ENCODE data around the gene ACMSD.
"Not testable (repeated sequence)": the region's sequence is repeated elsewhere in the genome, so short reads cannot be mapped to it uniquely, and the experiment has no call there.

DNA sequence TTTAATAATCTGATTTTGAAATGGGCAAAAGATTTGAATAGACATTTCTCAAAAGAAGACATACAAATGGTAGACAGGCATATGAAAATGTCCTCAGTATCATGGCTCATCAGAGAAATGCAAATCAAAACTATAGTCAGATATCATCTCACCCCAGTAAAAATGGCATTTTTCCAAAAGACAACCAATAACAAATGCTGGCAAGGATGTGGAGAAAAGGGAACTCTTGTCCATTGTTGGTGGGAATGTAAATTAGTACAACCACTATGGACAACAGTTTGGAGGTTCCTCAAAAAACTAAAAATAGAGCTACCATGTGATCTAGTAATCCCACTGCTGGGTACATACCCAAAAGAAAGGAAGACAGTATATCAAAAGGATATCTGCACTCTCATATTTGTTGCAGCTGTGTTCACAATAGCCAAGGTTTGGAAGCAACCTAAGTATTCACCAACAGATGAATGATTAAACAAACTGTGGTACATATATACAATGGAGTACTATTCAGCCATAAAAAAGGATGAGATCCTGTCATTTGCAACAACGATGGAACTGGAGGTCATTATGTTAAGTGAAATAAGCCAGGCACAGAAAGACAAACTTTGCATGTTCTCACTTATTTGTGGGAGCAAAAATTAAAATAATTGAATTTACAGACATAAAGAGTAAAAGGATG, 69.2 kb downstream of the ACMSD start:
- TF ChIP-seq, protein P1, sequence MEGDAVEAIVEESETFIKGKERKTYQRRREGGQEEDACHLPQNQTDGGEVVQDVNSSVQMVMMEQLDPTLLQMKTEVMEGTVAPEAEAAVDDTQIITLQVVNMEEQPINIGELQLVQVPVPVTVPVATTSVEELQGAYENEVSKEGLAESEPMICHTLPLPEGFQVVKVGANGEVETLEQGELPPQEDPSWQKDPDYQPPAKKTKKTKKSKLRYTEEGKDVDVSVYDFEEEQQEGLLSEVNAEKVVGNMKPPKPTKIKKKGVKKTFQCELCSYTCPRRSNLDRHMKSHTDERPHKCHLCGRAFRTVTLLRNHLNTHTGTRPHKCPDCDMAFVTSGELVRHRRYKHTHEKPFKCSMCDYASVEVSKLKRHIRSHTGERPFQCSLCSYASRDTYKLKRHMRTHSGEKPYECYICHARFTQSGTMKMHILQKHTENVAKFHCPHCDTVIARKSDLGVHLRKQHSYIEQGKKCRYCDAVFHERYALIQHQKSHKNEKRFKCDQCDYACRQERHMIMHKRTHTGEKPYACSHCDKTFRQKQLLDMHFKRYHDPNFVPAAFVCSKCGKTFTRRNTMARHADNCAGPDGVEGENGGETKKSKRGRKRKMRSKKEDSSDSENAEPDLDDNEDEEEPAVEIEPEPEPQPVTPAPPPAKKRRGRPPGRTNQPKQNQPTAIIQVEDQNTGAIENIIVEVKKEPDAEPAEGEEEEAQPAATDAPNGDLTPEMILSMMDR (IDR thresholded peaks at IDR 0.05): not testable (repeated sequence)
- TF ChIP-seq EP300 (IDR thresholded peaks at IDR 0.05): not testable (repeated sequence)
